Fibroblast of the aortic adventitia (primary cell): ENCODE measurements around the gene INPPL1. TPM values are rescaled to one million over a fixed set of nuclear protein-coding genes. Genes with fewer than 3 reads are reported as not detected.
A peak's percentile ranks its signal among the peaks of the same experiment; 100 is the strongest.

Experiments
- DNase-seq: peaks from one replicate; pipeline ENCODE4 v3.0.0-alpha.2; 2010; ENCODE audit warnings: low read depth
- H3K4me3 ChIP-seq: 2 replicates; pipeline ENCODE4 v1.5.1; 2011; ENCODE audit warnings: low read depth, mild to moderate bottlenecking, control low read depth, low read length, moderate library complexity
- total RNA-seq: library from RNA; depleted of rRNA; stranded (reverse); fragments of >200 nt; gene quantifications from 2 replicates; pipeline ENCODE4 v1.2.3, GENCODE V29; 2012; ENCODE audit warnings: low replicate concordance
- TF ChIP-seq, protein P1 (sequence below): IDR thresholded peaks from 2 replicates; pipeline ENCODE4 v1.5.1; 2011; ENCODE audit warnings: mild to moderate bottlenecking, low read length, control low read depth, inconsistent platforms; ENCODE audit not compliant: insufficient read depth

The INPPL1 gene
- total RNA-seq, 1 donor = 54.6 TPM

- DNase-seq = peak; percentile 68
- H3K4me3 ChIP-seq = peak overlapping the region; percentile 91
- TF ChIP-seq, protein P1, sequence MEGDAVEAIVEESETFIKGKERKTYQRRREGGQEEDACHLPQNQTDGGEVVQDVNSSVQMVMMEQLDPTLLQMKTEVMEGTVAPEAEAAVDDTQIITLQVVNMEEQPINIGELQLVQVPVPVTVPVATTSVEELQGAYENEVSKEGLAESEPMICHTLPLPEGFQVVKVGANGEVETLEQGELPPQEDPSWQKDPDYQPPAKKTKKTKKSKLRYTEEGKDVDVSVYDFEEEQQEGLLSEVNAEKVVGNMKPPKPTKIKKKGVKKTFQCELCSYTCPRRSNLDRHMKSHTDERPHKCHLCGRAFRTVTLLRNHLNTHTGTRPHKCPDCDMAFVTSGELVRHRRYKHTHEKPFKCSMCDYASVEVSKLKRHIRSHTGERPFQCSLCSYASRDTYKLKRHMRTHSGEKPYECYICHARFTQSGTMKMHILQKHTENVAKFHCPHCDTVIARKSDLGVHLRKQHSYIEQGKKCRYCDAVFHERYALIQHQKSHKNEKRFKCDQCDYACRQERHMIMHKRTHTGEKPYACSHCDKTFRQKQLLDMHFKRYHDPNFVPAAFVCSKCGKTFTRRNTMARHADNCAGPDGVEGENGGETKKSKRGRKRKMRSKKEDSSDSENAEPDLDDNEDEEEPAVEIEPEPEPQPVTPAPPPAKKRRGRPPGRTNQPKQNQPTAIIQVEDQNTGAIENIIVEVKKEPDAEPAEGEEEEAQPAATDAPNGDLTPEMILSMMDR = no peak
Observed at GRCh38 chr11:72223615-72224563, 678 bp upstream of the INPPL1 start.

DNA sequence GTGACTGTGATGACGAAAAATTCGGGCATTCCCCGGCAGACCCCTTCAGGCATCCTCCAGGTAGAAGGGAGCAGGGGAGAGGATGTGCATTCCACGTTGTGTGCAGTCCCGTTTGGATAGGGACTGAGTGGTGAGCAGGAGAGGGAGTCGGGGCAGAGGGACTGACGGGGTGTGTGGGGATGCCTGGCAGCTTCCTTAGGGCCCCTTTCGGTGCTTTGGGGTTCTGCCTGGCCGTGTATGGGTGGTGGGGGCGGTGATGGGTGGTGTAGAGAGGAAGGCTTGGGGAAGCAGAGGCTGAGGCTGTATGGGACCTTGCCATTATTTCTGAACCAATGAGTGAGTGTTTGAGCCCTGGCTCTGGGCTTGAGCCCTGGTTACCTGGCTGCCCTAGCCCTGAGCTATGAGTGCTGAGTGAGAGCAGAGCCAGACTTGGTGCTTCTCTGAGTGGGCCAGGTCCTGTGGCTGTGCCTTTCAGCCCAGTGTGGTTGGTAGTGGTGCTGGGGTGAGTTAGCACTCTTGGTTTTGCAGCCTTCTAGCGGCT, 914 bp downstream of the INPPL1 start:
- H3K4me3 ChIP-seq = peak overlapping the region; percentile 91
- TF ChIP-seq, protein P1 = no peak
- no peak for DNase-seq

GRCh38 chr11:72226701-72227100, 2.1 kb downstream of the INPPL1 start:
- DNase-seq = no peak
- no peak overlapping the region for H3K4me3 ChIP-seq
- TF ChIP-seq, protein P1 = no peak

- TF ChIP-seq, protein P1 = no peak
- DNase-seq = no peak
- no peak overlapping the region for H3K4me3 ChIP-seq
Observed at GRCh38 chr11:72227316-72228228, 3.0 kb downstream of the INPPL1 start.

DNA sequence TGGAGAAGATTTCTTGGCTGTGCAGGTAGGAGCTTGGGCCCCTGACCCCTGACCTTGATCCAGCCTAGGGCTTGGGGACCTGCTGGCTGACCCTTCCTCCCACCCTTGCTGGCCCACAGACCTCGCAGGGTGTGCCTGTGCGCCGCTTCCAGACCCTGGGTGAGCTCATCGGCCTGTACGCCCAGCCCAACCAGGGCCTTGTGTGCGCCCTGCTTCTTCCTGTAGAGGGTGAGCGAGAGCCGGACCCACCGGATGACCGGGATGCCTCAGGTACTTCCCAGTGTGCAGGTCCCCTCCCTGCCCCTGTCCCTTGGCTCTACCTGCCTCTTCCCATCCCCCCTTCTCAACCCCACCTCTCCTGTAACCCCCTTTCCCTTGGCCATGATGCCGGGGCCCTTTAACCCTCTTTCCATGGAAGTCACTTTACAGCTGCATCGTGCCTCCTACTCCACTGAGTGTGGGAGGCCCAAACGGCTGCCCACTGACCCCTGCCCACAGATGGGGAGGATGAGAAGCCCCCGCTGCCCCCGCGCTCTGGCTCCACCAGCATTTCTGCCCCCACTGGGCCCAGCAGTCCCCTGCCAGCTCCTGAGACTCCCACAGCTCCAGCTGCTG, 3.8 kb downstream of the INPPL1 start:
- TF ChIP-seq, protein P1 = peak; percentile 63
- DNase-seq = peak; percentile 35
- no peak overlapping the region for H3K4me3 ChIP-seq

DNA sequence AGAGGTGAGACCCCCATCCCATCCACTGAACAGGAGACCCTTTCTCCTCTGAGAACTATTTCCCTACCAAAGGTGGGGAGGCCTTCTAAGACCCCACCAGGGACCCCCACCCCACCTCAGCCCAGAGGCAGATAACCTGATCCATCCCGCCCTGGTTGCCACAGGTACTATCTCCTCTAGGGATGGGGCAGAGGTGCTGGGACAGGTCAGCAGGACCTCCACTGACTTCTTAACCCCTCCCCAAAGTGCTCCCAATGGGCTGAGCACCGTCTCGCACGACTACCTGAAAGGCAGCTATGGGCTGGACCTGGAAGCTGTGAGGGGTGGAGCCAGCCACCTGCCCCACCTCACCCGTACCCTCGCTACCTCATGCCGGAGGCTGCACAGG, 4.3 kb downstream of the INPPL1 start:
- TF ChIP-seq, protein P1 = no peak
- no peak for DNase-seq

More for the DNA sequence above, 4.3 kb downstream of the INPPL1 start:
- no peak overlapping the region for H3K4me3 ChIP-seq
